ENCODE measurements around the gene PNPT1. TPM values are rescaled to one million over a fixed set of nuclear protein-coding genes. Genes with fewer than 3 reads are reported as not detected.

PNPT1 gene
- total and polyA plus RNA-seq, 2 of the 13 experiments (the other 11 are each of a cell fraction or from before 2014, with no cell fraction given), result 23.4 to 61.0 TPM

GRCh38 chr2:55703350-55703749 is 9.7 kb upstream of the PNPT1 start:
- no peak overlapping the region for H3K4me3 ChIP-seq (replicated peaks in 1 of 3; ENCODE audit: insufficient read depth in 1 of 3, low read depth in 2 of 3, low read length in 3 of 3)

More at GRCh38 chr2:55703350-55703749, 9.7 kb upstream of the PNPT1 start:
- Histone ChIP-seq H3K9ac (ENCODE audit: insufficient read depth, low read depth, low read length) (no peak overlapping the region), H3K79me2 (ENCODE audit: insufficient read depth, low read length) (no peaks in the 10 kb centered on the region), H4K20me1 (ENCODE audit: insufficient read depth, low read length) (no peaks in the 10 kb centered on the region), H3K36me3 (replicated peaks in 1 of 2; ENCODE audit: control insufficient read depth in 1 of 2, insufficient read depth in 2 of 2, low read length in 2 of 2) (no peaks in the 10 kb centered on the region), H3K27me3 (ENCODE audit: control insufficient read depth in 1 of 2, insufficient read depth in 2 of 2, low read length in 2 of 2) (peaks cover 0 to 13% of the 10 kb centered on the region in 2 experiments; a peak in 1 of 5 replicates), H3K4me2 (ENCODE audit: low read depth, low read length) (no peak overlapping the region), H2AFZ (ENCODE audit: low read length) (peak overlapping the region; percentile 20), H3K4me1 (ENCODE audit: insufficient read depth, low read length) (no peaks in the 10 kb centered on the region), H3K27ac (ENCODE audit: extremely low read length, insufficient read depth, low read length) (no peak overlapping the region), H3K9me3 (ENCODE audit: low read length) (no peaks in the 10 kb centered on the region)
- ATAC-seq (no peak), DNase-seq (ENCODE audit: low spot score) (no peak), FAIRE-seq (no peak)
- no TSS peak for BruUV-seq (replicated peaks)
- 9% methylated on average over 4 of the region's 4 CpGs for WGBS (ENCODE audit: low lambda C conversion rate)
- ChIA-PET POLR2A (no interaction called here), CTCF (ENCODE audit: low intra/inter-chr PET ratio, low total read pairs) (no interaction called here)
- TF ChIP-seq POGZ (CRISPR knock-in tag; IDR thresholded peaks at IDR 0.05) (no peak), EEA1 (CRISPR knock-in tag; IDR thresholded peaks at IDR 0.05; ENCODE audit: borderline replicate concordance) (no peak), MTF1 (CRISPR knock-in tag; IDR thresholded peaks at IDR 0.05) (no peak), ZNF276 (CRISPR knock-in tag; IDR thresholded peaks at IDR 0.05; ENCODE audit: low read depth) (no peak), ZKSCAN1 (IDR thresholded peaks at IDR 0.05; ENCODE audit: low read length) (no peak), ATF7 (IDR thresholded peaks at IDR 0.05) (no peak), ATF7 (CRISPR knock-in tag; IDR thresholded peaks at IDR 0.05) (no peak), ZNF788 (CRISPR knock-in tag; IDR thresholded peaks at IDR 0.05; ENCODE audit: borderline replicate concordance) (no peak), NCOA2 (CRISPR knock-in tag; IDR thresholded peaks at IDR 0.05) (no peak), ZNF704 (CRISPR knock-in tag; IDR thresholded peaks at IDR 0.05; ENCODE audit: borderline replicate concordance) (no peak), ZNF430 (CRISPR knock-in tag; IDR thresholded peaks at IDR 0.05) (no peak)
- intact Hi-C loops (cut with micrococcal nuclease; ENCODE audit: unreplicated experiment), result no loop called here
- in situ Hi-C loops (cut with HindIII; ENCODE audit: extremely low pct_ligation_motif_present, low pct_unique_long_range_greater_than_20kb), result no loop called here
